Uterus (tissue), 2 donors: ENCODE measurements around the gene OSR1.

Experiments used
- POLR2A ChIP-seq, 2 donors: fragments of 450-650 bp; IDR thresholded peaks; one replicate each; pipeline ENCODE4 v1.6.1; 2016; ENCODE audit warnings: antibody characterized with exemption in 2 of 2, mild to moderate bottlenecking in 1 of 2, moderate library complexity in 1 of 2
- TF ChIP-seq, protein P1 (sequence below), 4 experiments: fragments of 200-600 bp in 2 of 4; fragments of 450-650 bp in 2 of 4; sonication (generic) in 2 of 4; IDR thresholded peaks; one replicate each; pipeline ENCODE4 v1.5.1; 2016 to 2019; ENCODE audit warnings: antibody characterized with exemption in 4 of 4, mild to moderate bottlenecking in 2 of 4, moderate library complexity in 1 of 4

DNA sequence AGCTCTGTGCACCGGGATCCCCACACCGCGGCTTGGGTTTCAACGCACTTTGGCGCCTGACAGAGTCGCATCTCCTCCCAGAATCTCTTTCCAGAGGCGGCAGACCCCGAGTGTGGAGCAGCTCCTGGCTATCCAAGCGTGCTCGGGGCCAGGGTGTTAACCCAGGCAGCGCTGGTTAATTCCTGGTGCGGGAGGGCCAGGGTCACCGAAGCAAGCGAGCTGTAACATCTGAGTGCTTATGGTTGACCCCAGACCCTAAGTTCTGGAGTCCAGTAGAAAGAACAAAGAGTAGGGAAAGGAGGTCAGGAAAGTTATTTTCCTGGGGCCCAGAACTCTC is 566 bp upstream of the OSR1 start:
- TF ChIP-seq, protein P1, sequence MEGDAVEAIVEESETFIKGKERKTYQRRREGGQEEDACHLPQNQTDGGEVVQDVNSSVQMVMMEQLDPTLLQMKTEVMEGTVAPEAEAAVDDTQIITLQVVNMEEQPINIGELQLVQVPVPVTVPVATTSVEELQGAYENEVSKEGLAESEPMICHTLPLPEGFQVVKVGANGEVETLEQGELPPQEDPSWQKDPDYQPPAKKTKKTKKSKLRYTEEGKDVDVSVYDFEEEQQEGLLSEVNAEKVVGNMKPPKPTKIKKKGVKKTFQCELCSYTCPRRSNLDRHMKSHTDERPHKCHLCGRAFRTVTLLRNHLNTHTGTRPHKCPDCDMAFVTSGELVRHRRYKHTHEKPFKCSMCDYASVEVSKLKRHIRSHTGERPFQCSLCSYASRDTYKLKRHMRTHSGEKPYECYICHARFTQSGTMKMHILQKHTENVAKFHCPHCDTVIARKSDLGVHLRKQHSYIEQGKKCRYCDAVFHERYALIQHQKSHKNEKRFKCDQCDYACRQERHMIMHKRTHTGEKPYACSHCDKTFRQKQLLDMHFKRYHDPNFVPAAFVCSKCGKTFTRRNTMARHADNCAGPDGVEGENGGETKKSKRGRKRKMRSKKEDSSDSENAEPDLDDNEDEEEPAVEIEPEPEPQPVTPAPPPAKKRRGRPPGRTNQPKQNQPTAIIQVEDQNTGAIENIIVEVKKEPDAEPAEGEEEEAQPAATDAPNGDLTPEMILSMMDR (IDR thresholded peaks at IDR 0.05) = no peak
- TF ChIP-seq POLR2A (IDR thresholded peaks at IDR 0.05) = no peak
